Transverse colon (tissue), 4 donors: Measurements from ENCODE around the gene RGS3. TPM values are rescaled to one million over a fixed set of nuclear protein-coding genes. Genes with fewer than 3 reads are reported as not detected.

Source experiments
- DNase-seq: peaks from one replicate; pipeline ENCODE4 v3.0.0-alpha.2; 2019
- H3K27ac ChIP-seq, 4 donors: fragments of 200-600 bp; sonication (generic); 2 replicates each; pipeline ENCODE4 v1.5.1; 2016 to 2018; ENCODE audit warnings: inconsistent platforms in 4 of 4
- H3K27me3 ChIP-seq: fragments of 200-600 bp; sonication (generic); 2 replicates; pipeline ENCODE4 v1.5.1; 2017; ENCODE audit warnings: inconsistent platforms
- H3K36me3 ChIP-seq, 4 donors: fragments of 200-600 bp; sonication (generic); 2 replicates each; pipeline ENCODE4 v1.5.1; 2017 to 2019; ENCODE audit warnings: inconsistent platforms in 4 of 4
- H3K4me1 ChIP-seq, 4 donors: fragments of 200-600 bp; sonication (generic); 2 replicates each; pipeline ENCODE4 v1.5.1; 2017 to 2020; ENCODE audit warnings: inconsistent platforms in 4 of 4
- H3K4me3 ChIP-seq, 4 donors: fragments of 200-600 bp; sonication (generic); 1 replicate in 1 of 4; 2 replicates in 3 of 4; pipeline versions ENCODE4 v1.5.1 to v1.6.1; 2017 to 2019; ENCODE audit warnings: inconsistent platforms in 4 of 4
- H3K9me3 ChIP-seq, 2 donors: fragments of 200-600 bp; sonication (generic); 2 replicates each; pipeline ENCODE4 v1.5.1; 2017 to 2019; ENCODE audit warnings: inconsistent platforms in 2 of 2
- EP300 ChIP-seq: sonication (generic); formaldehyde crosslinking; IDR thresholded peaks from one replicate; pipeline ENCODE4 v1.6.1; 2017; ENCODE audit warnings: antibody characterized with exemption, low read depth
- POLR2A ChIP-seq: fragments of 450-650 bp; IDR thresholded peaks from one replicate; pipeline ENCODE4 v1.6.1; 2016; ENCODE audit warnings: antibody characterized with exemption, mild to moderate bottlenecking, moderate library complexity
- POLR2AphosphoS5 ChIP-seq, 3 donors: sonication (generic); formaldehyde crosslinking; IDR thresholded peaks; one replicate each; pipeline ENCODE4 v1.6.1; 2016; ENCODE audit warnings: antibody characterized with exemption in 3 of 3
- WGBS, 2 donors: methylation state at CpG; one replicate each; pipeline ENCODE4 v1.1.5; 2018; ENCODE audit warnings: low coverage in 1 of 2; 5-methylcytosine and 5-hydroxymethylcytosine counted together
- in situ Hi-C, 4 donors: fragments of 200-750 bp; cut with MboI; loops; one replicate each; pipeline versions ENCODE4 v1.15.0 to v1.15.1; 2017; ENCODE audit warnings: low sequenced_read_pairs in 3 of 4, low pct_ligation_motif_present in 1 of 4, low pct_unique_long_range_greater_than_20kb in 1 of 4
- intact Hi-C: fragments of 100-400 bp; cut with DNase I; formaldehyde crosslinking; loops from one replicate; pipeline ENCODE4 v1.15.1; 2023; ENCODE audit warnings: low total_unique reads
- total RNA-seq, 4 donors: library from RNA; depleted of rRNA; stranded (reverse); fragments of >200 nt; gene quantifications; one replicate each; pipeline ENCODE4 v1.1.0, GENCODE V29; 2016
- TF ChIP-seq, protein P1 (sequence below), 5 experiments: fragments of 200-600 bp in 3 of 5; fragments of 450-650 bp in 2 of 5; sonication (generic) in 3 of 5; IDR thresholded peaks; 1 replicate in 2 of 5; 2 replicates in 3 of 5; pipeline ENCODE4 v1.5.1; 2016 to 2017; ENCODE audit warnings: antibody characterized with exemption in 5 of 5, inconsistent platforms in 3 of 5, mild to moderate bottlenecking in 2 of 5, moderate library complexity in 1 of 5

RGS3 gene
- total RNA-seq, 4 donors from 2014 or later, result 62.7 to 150 (median 80.9) TPM

DNA sequence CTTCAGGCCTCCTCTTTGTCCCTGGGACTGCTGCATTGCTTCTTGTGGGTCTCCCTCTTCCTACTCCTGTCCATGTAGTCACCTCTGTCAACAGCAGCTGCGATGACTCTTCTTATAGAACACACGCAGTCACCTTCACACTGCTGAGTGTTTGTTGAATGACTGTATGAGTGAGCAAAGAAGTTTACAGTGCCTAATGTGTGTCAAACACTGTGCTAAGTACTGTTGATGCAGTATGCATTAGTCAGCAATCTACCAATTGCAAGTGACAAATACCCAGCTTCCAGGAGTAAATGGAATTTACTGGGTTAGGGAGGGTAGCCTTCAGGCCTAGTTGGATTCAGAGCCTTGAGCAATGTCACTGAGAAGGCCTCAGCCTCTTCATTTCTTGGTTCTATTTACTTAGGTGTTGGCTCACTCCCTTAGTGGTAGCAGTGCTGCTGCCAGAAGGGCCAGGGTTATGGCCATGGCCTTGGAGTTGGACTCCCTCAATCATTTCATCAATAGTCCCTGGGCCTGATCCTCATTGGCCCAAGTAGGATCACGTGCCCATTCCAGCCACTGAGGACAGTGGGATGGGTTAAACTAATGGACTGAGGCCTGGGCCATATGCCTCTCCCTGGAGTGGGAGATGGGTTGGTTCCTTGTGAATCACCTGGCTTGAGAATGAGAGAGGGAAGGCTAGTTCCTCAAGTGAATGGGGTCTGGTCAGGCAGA lies 93.5 kb downstream of the RGS3 start:
- in situ Hi-C loops, result no loop called here
- intact Hi-C loops, result no loop called here
- TF ChIP-seq EP300, result no peak
- TF ChIP-seq POLR2AphosphoS5 (IDR thresholded peaks at IDR 0.05), result no peak
- TF ChIP-seq, protein P1, sequence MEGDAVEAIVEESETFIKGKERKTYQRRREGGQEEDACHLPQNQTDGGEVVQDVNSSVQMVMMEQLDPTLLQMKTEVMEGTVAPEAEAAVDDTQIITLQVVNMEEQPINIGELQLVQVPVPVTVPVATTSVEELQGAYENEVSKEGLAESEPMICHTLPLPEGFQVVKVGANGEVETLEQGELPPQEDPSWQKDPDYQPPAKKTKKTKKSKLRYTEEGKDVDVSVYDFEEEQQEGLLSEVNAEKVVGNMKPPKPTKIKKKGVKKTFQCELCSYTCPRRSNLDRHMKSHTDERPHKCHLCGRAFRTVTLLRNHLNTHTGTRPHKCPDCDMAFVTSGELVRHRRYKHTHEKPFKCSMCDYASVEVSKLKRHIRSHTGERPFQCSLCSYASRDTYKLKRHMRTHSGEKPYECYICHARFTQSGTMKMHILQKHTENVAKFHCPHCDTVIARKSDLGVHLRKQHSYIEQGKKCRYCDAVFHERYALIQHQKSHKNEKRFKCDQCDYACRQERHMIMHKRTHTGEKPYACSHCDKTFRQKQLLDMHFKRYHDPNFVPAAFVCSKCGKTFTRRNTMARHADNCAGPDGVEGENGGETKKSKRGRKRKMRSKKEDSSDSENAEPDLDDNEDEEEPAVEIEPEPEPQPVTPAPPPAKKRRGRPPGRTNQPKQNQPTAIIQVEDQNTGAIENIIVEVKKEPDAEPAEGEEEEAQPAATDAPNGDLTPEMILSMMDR (IDR thresholded peaks at IDR 0.05), result no peak
- no peak for TF ChIP-seq POLR2A
- no peaks in the 10 kb centered on the region for H3K36me3 ChIP-seq
- H3K27me3 ChIP-seq, result no peaks in the 10 kb centered on the region
- H3K27ac ChIP-seq, result no peak overlapping the region
- peaks cover 5 to 15% (median 10%) of the 10 kb centered on the region in 4 donors for H3K4me1 ChIP-seq
- H3K9me3 ChIP-seq, result no peaks in the 10 kb centered on the region
- WGBS, 2 donors, result 89 to 100% methylated on average over 1 to 3 of the region's 3 CpGs
- no peak overlapping the region for H3K4me3 ChIP-seq
- DNase-seq, result no peak

DNA sequence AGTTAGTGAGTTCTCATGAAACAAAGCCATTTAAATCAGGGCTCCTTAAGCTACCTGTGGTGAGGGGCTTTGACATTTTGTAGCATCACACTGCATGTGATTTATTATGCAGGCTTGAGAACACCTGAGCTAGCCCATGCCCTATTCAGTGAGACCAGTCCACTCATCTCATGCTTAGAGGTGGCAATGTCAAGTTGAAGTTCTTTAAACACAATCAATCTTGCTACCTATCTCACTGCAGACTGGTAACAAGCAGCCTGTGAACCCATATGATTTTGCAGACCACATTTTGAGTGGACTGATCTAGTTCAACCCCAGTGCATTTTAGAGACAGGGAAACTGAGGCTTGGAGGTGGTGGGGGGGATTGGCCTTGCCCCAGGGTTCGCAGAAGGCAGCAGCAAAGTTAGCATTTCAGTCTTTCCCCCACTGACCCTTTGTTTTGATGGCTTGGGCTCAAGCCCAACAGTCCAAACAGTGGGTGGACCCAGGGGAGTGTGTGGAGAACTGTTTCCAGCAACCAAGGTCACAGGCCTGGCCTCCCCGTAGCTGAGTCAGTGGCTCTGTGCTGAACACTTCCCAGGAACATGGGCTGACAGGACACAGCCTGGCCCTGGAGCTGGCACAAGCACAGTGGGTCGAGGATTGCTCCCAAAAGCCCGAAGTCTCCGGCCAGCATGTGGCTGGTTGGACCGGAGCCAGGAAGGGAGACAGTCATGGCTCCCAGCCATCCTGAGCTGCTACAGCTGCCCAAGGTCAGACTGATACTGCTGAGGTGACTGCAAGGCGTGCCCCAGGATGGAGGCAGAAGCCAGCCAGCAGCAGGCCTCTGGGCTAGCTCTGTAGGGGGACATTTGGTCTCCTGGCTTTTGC lies 95.3 kb downstream of the RGS3 start:
- WGBS, 2 donors, result 54% methylated on average over 3 of the region's 7 CpGs; no CpG with 5 or more reads in 1 of the 2 donors
- Histone ChIP-seq H3K27me3 (no peaks in the 10 kb centered on the region), H3K4me3 (no peak overlapping the region), H3K36me3 (no peaks in the 10 kb centered on the region), H3K4me1 (peaks cover 11 to 22% (median 14%) of the 10 kb centered on the region in 4 donors), H3K9me3 (no peaks in the 10 kb centered on the region), H3K27ac (peak overlapping the region; percentile 37 to 60 (median 44))
- DNase-seq, result peak; percentile 55
- in situ Hi-C loops (no loop called here), intact Hi-C loops (no loop called here)
- TF ChIP-seq, protein P1 (IDR thresholded peaks at IDR 0.05), result no peak
- TF ChIP-seq POLR2A (no peak), POLR2AphosphoS5 (IDR thresholded peaks at IDR 0.05) (peak; percentile 25 to 62 (median 26))

DNA sequence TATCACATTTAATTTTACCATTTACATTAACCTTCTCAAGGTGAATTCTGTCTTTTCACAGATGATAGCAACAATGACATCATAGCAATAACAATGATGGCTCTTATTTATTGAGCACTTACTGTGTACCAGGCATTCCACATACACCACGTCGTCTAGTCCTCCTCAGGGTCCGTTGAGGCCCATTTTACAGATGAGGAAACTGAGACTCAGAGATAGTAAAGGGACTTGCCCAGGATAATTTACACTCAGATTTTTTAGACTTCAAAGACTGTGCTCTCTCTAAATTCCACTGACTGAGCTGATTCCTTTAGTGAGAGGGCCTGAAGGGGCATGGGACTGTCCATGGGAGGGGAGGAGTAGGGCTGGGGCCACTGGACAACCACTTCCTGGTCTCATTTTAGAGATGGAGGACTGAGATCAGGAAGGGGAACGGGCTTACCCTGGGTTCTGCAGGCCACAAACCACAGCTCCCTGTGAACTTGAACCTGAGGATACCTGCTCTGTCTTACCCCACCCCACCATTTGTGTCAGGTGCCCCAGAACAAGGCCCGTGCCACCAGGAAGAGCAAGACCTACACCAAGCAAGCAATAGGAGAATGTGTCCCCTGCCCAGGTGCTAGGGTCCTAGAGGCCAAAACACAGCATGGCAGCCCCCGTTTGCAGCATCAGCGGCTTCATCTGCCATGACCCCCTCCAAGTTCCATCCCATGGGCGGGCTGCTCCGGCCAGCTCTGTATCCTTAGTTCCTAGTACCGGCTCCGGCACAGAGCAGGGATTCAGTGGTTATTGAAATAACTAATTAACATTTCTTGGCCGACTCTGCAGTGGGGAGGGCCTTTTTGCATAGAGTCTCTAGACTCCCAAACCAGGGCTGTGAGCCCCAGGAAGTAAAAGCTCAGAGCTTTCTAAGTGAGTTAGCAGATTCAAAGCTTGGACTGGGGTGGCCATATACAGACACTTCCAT lies 96.6 kb downstream of the RGS3 start:
- 89 to 100% methylated on average over 3 to 12 of the region's 12 CpGs for WGBS, 2 donors
- TF ChIP-seq, protein P1 (IDR thresholded peaks at IDR 0.05), result no peak
- DNase-seq, result no peak
- H3K9me3 ChIP-seq, result no peaks in the 10 kb centered on the region
- H3K27me3 ChIP-seq, result no peaks in the 10 kb centered on the region
- H3K27ac ChIP-seq, result peak overlapping the region in 2 of 4 donors; percentile 45 to 60
- no peak overlapping the region for H3K4me3 ChIP-seq
- peaks cover 19 to 35% (median 27%) of the 10 kb centered on the region in 4 donors for H3K4me1 ChIP-seq
- in situ Hi-C loops, result no loop called here
- intact Hi-C loops, result no loop called here
- H3K36me3 ChIP-seq, result no peaks in the 10 kb centered on the region
